ENCODE measurements around the gene PTPN3.

DNA sequence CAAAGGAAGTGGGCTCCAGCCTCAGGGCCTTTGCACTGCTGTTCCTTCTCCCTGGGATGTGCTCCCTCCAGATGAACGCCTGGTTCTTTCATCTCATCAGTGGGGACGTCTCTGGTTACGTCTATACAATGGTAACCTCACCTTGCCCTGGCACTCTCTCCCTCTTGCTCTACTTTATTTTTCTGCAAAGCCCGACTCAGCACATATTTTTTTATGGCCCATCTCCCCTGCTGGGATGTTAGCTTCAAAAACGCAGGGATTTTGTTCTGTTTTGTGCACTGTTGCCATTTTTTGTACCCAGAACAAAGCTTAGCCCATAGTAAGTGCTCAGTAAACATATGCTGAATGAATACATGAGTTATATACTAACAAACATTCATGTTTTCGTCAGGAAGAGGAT is 37.5 kb downstream of the PTPN3 start:
- no peak for TF ChIP-seq POLR2A (IDR thresholded peaks at IDR 0.05)
- TF ChIP-seq, protein P1, sequence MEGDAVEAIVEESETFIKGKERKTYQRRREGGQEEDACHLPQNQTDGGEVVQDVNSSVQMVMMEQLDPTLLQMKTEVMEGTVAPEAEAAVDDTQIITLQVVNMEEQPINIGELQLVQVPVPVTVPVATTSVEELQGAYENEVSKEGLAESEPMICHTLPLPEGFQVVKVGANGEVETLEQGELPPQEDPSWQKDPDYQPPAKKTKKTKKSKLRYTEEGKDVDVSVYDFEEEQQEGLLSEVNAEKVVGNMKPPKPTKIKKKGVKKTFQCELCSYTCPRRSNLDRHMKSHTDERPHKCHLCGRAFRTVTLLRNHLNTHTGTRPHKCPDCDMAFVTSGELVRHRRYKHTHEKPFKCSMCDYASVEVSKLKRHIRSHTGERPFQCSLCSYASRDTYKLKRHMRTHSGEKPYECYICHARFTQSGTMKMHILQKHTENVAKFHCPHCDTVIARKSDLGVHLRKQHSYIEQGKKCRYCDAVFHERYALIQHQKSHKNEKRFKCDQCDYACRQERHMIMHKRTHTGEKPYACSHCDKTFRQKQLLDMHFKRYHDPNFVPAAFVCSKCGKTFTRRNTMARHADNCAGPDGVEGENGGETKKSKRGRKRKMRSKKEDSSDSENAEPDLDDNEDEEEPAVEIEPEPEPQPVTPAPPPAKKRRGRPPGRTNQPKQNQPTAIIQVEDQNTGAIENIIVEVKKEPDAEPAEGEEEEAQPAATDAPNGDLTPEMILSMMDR (IDR thresholded peaks at IDR 0.05), result no peak
